H54 (cell line): Measurements from ENCODE around the gene RCOR1.
A peak's percentile ranks its signal among the peaks of the same experiment; 100 is the strongest.

Experiments used
- DNase-seq: peaks from one replicate; pipeline ENCODE4 v3.0.0; 2011; ENCODE audit warnings: low spot score, mixed read lengths; ENCODE audit not compliant: insufficient read length
- FAIRE-seq: peaks from 3 replicates; lab custom pipeline; 2011; peaks lifted over from hg19 to GRCh38; lab: Jason Lieb, UNC
- POLR2A ChIP-seq: IDR thresholded peaks from 2 replicates; pipeline ENCODE4 v1.6.1; 2011; ENCODE audit warnings: low read depth, mild to moderate bottlenecking, low read length

Gene RCOR1

GRCh38 chr14:102683399-102684297, 91.2 kb downstream of the RCOR1 start:
- FAIRE-seq (no peak), DNase-seq (no peak)
- no peak for TF ChIP-seq POLR2A

DNA sequence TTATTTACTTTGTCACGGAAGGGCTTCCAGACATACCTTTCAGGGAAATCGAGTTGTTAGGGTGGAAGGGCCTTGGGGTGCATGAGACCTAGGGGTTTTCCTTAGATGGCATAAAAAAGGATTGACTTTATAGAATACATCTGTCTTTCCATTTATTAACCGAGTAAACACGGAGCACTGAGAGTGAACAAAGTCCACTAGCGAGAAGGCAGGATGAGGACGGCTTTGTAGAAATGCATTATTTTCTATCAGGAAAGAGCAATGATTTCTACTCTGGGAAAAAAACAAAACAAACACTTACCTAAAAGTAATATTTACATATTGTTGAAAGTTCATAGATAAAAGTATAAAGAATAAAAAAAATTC, 91.8 kb downstream of the RCOR1 start:
- TF ChIP-seq POLR2A: no peak
- DNase-seq (no peak), FAIRE-seq (no peak)

DNA sequence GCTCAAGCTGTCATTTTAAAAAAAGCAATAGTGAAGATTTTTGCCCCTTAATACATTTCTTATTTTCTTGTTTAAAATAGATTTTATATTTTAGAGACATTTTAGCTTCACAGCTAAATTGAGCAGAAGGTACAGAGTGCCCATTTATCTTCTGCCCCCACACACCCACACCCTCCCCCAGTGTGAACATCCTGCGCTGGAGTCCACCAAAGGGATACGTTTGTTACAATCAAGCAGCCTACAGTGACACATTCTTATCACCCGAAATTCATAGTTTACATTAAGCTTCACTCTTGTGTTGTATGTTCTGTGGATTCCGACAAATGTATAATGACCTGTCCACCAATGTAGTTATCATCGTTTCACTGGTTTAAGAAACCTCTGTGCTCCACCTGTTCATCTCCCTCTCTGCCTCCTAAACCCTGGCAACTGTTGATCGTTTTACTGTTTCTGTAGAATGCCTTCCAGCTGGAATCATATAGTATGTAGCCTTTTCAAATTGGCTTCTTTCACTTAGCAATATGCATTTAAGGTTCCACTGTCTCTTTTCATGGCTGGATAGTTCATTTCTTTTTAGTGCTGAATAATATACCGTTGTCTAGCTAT, 93.8 kb downstream of the RCOR1 start:
- no peak for FAIRE-seq
- DNase-seq: no peak
- no peak for TF ChIP-seq POLR2A

- FAIRE-seq (no peak), DNase-seq (no peak)
- no peak for TF ChIP-seq POLR2A
These were observed 95.8 kb downstream of the RCOR1 start for GRCh38 chr14:102688290-102688689.

DNA sequence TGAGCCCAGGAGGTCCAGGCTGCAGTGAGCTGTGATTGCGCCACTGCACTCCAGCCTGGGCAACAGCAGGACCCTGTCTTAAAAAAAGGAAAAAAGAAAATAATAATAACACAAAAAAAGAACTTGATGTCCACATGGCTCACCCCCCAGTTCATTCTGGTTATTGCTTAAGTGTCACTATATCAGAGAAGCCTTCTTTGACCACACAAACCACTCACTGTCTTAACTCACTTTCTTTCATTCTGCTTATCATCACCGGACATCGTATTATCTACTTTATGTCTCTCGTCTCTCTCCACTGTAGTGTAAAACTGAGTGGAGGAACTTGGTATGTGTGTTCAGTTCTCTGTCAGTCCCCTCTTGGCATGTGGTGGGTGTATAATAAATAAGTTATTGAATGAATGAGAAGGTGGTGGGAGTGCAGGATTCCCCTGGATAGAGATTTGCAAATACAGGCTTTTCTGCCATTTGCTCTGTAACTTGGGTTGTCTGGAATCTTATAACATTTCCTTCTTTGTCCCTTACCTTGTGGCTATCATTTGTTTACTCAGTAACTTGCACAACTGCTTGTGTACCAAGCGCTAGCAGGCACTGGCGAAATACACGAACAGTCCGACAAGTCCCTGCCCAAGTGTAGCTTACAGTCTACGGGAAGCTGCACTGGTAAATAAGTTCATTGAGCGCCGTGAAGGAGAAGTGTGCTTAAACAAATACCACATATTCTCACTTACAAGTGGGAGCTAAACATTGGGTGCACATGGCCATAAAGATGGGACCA, 98.2 kb downstream of the RCOR1 start:
- FAIRE-seq (no peak), DNase-seq (no peak)
- TF ChIP-seq POLR2A: no peak

DNA sequence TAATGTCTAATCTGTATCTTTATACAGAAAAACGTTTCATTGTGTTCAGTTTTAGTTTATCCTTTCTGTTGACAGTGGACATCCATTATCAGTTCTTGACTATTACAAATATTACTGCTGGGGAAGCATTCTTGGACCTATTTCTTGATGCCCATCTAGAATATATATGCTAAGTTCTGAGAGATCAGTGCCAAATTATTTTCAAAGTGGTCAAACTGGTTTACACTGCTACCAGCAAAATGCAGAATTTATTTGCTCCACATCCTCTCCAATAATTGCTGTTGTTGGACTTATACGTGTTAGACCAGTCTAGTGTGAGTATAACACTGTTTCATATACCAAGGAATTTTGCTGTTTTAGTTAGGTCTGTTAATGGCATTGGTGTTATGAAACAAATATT, 99.3 kb downstream of the RCOR1 start:
- no peak for DNase-seq

GRCh38 chr14:102692334-102692733, 99.9 kb downstream of the RCOR1 start:
- FAIRE-seq: no peak
- DNase-seq: no peak
- TF ChIP-seq POLR2A: no peak

More for the DNA sequence above, 99.3 kb downstream of the RCOR1 start:
- FAIRE-seq: no peak
- TF ChIP-seq POLR2A: no peak

DNA sequence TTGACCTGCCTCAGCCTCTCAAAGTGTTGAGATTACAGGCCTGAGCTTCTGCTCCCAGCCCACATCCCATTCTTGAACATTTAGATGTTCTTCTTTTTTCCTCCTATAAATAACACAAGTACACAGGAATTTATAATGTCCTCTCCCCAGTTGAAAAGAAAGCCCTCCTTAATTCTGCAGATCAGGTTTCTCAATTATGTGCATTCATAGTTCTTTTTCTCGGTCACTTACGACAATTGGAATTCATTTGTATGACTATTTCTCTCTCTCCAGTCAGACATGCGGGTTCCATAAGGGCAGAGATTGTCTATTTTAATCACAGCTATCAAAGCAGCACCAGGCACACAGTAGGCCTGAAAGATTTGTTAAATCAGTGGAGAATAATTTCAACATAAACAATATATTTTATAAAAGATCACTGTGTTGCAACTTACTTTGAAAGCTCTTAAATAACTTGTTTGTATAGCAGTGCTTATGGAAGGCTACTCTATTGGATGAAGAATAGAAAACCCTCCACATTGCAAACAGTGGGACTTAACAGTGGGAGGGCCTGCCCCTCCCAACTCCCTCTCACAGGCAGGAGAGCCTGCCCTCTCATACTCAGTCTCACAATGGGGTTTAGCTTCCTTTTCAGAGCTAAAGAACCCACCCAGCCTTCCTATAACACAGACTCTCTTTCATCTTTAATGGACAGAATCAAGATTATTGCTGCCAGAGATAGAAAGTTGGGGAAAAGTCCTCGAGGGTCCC, 100.7 kb downstream of the RCOR1 start:
- TF ChIP-seq POLR2A: no peak
- no peak for FAIRE-seq
- no peak for DNase-seq

GRCh38 chr14:102694530-102695166, 102.2 kb downstream of the RCOR1 start:
- peak; percentile 94 for FAIRE-seq

DNA sequence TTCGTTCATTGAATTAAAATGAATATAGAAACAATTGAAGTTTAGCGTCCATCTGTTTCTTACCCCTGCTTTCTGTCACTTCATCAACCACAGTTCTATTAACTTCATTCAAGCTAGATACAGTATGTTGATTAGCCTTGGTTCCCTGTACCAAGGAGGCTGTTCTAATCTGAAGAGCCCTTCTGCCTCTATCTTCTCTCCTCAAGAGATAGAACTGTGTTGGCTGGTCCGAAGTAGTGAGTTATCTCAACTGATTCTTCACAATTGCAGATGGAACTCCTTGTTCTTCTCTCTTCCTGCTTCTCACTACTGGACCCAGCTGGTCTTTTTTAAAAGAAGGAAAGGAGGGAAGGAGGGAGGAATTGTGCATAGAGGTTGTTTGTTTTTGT, 102.7 kb downstream of the RCOR1 start:
- no peak for TF ChIP-seq POLR2A
- FAIRE-seq (peak; percentile 11), DNase-seq (no peak)

More at GRCh38 chr14:102694530-102695166, 102.2 kb downstream of the RCOR1 start:
- DNase-seq: peak; percentile 57
- TF ChIP-seq POLR2A: no peak

- FAIRE-seq (no peak), DNase-seq (no peak)
- no peak for TF ChIP-seq POLR2A
These were observed 103.9 kb downstream of the RCOR1 start for GRCh38 chr14:102696332-102696731.

- FAIRE-seq: peak; percentile 84
- DNase-seq: no peak
- no peak for TF ChIP-seq POLR2A
These were observed 104.5 kb downstream of the RCOR1 start for GRCh38 chr14:102696856-102697495.
